WI38 (cell line): ENCODE data around the gene CADM1.

Experiments used
- H3K4me3 ChIP-seq: 2 replicates; pipeline ENCODE4 v1.5.1; 2011; ENCODE audit warnings: low read depth, mild to moderate bottlenecking, control low read depth, low read length
- CTCF ChIP-seq: IDR thresholded peaks from 2 replicates; pipeline ENCODE4 v1.5.1; 2012; ENCODE audit warnings: low read depth, mild to moderate bottlenecking, control low read depth, low read length

The CADM1 gene

GRCh38 chr11:115271643-115272042, 232.6 kb downstream of the CADM1 start:
- no peak for TF ChIP-seq CTCF
- no peak overlapping the region for H3K4me3 ChIP-seq

GRCh38 chr11:115269191-115269950, 234.8 kb downstream of the CADM1 start:
- H3K4me3 ChIP-seq: no peak overlapping the region
- no peak for TF ChIP-seq CTCF

GRCh38 chr11:115267871-115268270, 236.3 kb downstream of the CADM1 start:
- H3K4me3 ChIP-seq: no peak overlapping the region
- no peak for TF ChIP-seq CTCF

GRCh38 chr11:115267238-115267781, 236.9 kb downstream of the CADM1 start:
- TF ChIP-seq CTCF: no peak
- H3K4me3 ChIP-seq: no peak overlapping the region

- no peak overlapping the region for H3K4me3 ChIP-seq
- TF ChIP-seq CTCF: no peak
Measured at GRCh38 chr11:115266066-115266639, 238.1 kb downstream of the CADM1 start.

GRCh38 chr11:115263799-115264656, 240.2 kb downstream of the CADM1 start:
- TF ChIP-seq CTCF: no peak
- H3K4me3 ChIP-seq: no peak overlapping the region
